Inferior parietal cortex (tissue), 1 donor: Measurements from ENCODE around the gene BCAR3.
A peak's percentile ranks its signal among the peaks of the same experiment; 100 is the strongest.

Experiments used
- DNase-seq: peaks from one replicate; pipeline ENCODE4 v3.0.0-alpha.2; 2016; ENCODE audit errors: extremely low spot score

The BCAR3 gene

GRCh38 chr1:93616221-93616995, 65.2 kb downstream of the BCAR3 start:
- DNase-seq, result no peak

GRCh38 chr1:93615582-93616150, 66.0 kb downstream of the BCAR3 start:
- no peak for DNase-seq

GRCh38 chr1:93614986-93615581, 66.6 kb downstream of the BCAR3 start:
- DNase-seq, result no peak

DNA sequence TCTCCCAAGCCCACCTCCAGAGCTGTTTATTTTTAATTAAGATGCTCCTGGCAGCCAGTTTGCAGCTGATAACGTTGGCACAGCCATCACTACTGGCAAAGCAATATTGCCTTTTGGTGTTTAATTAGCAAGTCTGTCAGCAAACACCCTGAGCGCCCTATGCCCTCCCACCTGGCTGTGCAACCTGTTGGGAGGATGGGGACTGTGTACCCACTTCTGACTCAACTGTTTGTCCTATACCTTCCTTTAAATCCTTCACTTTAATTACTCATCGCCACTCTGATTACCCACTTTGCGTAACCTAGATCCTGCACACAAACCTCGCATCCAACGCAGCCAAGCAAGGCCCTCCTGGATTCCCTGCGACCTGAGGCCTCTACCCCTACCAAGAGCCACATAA, 67.1 kb downstream of the BCAR3 start:
- DNase-seq, result no peak

- DNase-seq, result no peak
Observed at GRCh38 chr1:93613898-93614297, 67.7 kb downstream of the BCAR3 start.

- no peak for DNase-seq
Observed at GRCh38 chr1:93612510-93612909, 69.1 kb downstream of the BCAR3 start.

DNA sequence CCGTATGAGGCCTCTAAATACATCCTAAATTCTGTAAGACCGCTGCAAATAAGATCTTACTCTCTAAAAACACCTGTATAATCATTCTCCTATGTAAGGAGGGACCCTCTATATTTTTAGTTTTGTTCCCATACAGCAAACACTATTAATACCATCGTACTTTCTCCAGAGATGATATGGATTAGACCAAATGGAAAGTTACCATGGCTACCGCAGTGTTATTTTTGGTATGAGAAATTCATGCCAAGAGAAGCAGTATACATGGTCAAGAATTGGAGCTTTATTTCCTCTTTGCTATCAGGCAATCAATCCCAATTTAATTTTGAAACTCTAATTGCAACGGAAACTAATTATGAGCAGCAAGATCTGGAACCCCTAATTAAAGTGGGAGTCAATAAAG, 70.0 kb downstream of the BCAR3 start:
- peak; percentile 51 for DNase-seq

DNA sequence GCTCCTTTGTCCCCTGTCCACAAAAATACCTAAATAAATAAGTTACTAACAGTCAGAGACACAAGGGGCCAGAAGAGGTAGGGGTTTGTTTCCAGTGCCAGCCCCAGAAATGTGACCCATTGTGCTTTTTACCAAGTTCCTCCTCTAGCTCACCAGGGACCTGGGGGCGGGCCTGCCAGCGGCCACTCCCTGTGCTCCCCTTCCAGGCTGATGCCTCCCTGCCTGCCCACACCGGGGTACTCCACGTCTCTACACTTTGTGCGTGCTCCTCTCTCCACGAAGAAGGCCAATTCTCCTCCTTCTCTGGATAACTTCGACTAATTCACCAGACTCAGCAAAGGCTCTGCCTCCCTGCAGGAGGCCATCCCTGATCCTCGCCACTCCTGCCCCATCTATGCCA, 72.1 kb downstream of the BCAR3 start:
- DNase-seq, result no peak

DNA sequence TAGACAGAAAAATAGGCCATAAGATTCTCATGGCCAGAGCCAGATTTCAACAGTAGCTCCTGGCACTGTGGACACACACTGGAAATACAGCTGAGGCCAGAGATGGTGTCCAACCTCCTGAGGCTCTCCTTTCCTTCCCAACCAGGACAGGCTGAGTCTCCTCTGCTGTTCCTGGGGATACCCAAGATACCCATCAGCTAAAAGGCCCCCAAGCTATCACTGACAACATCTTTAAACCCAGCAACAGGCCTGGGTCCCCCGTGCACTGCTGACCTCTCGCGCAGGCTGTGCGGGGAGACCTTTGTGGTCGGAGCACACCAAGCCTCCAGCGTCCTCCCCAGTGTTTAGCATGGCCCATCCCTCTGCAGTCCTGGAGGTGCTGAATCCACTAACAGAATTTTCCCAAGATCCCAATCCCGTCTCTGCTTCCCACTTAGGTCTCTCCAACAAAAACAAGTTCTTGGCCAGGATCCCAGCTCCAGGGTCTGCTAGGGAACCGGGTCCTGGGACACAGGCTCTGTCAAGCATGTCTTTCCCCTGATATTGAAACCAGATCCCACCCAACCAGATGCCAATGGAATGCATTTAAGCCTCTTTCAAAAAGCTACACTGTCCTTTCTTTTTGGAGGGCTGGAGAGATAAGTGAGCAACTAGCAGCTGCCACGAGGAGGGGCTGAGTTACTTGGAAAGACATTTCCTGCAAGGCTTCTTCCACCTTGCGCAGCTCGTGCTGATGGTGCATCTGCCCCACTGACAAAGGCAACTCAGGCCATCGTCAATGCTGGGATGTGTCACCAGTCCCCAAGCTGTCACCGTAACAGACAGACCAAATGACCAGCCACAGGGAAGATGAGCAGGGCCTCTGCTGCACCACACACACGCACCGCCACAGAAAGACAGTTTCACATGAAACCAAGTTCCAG, 73.2 kb downstream of the BCAR3 start:
- DNase-seq, result no peak

GRCh38 chr1:93607814-93608186, 73.8 kb downstream of the BCAR3 start:
- no peak for DNase-seq

GRCh38 chr1:93605812-93606512, 75.7 kb downstream of the BCAR3 start:
- DNase-seq, result peak; percentile 49

DNA sequence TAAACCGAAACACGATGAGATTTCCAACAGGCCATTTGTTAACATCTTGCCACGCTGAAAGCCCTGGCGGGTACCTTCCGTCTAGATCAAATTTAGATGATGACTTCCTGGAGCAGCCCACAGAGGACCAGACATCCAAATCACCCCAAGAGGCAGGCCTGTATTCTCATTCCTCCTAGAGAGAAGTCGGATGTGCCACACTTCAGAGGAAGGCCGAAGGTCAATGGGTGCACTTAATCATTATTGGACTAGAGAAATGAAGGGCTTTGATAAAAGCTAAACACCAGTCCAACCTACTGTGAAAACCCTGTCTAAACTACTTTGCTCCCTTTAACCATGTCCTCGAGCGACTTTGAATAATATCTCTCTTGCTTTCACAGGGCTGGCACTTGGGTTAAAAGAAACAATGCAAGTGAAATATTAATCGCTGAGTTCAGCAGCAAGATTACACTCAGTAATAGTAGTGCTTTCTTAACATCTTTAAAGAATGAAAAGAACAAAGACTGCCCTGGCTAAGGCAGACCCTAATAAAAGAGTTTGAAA, 76.5 kb downstream of the BCAR3 start:
- DNase-seq, result no peak

GRCh38 chr1:93604411-93604810, 77.2 kb downstream of the BCAR3 start:
- DNase-seq, result no peak

- no peak for DNase-seq
Observed at GRCh38 chr1:93603601-93604000, 78.0 kb downstream of the BCAR3 start.

DNA sequence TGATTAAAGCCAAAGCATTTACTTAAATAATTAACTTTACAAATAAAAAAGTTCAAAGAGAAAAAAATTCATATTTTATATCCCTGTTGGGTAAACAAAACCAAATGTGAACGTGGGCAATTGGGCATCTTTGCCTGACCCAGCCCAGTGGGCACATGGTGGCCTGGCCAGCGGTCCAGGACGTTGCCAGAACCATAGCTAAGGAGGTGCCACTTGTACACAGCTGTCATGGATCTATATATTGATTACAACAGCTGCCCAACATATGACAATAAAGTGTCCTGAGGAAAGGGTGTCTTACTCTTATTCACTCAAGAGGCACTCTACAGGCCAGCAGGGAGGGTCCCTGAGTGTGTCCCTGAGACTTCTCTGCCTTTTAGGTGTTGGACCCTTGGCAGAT, 78.5 kb downstream of the BCAR3 start:
- no peak for DNase-seq

DNA sequence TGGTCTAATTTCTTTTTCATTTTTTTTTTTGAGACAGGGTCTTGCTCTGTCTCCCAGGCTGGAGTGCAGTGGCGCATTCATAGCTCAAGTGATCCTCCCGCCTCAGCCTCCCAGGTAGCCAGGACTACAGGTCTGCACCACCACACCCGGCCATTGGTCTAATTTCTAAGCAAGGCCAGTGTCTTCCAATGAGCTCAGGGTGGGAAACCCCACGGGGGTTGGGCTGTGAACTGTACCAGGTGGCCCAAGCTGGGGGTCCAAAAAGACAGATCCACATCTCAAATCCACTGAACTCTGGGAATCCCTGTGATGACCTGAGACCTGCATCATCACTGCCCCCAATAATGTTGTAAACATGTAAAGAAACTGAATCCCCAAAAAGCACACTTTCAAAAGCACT, 79.5 kb downstream of the BCAR3 start:
- DNase-seq, result no peak

- no peak for DNase-seq
Observed at GRCh38 chr1:93601686-93602085, 80.0 kb downstream of the BCAR3 start.

- DNase-seq, result no peak
Observed at GRCh38 chr1:93600663-93601062, 81.0 kb downstream of the BCAR3 start.

GRCh38 chr1:93599479-93599878, 82.2 kb downstream of the BCAR3 start:
- no peak for DNase-seq

DNA sequence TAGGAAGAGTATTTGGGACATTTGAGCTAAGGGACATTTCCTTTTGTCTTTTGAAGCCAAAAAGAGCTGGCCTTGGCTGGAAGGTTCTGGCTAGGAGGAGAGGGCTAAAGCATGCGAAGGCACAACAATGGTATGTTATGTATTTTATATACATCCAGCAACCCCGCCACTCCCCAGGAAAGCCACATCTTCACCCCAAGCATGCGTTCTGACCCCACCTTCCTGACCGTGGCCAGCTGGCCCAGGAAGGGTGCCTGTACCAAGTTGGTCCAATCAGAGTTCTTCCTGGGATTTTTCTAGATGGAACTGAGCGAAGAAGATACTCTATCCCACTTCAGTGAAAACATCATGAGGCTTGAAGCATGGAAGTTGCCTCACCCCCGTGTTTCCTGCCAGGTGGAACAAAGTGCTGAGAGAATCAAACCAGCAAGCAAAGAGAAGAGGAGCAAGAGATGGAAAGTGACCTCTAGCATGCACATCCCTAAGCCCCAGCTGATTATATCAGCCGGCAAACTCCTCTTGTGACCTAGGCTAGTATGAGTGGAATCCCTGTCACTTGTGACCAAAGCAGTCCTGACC, 82.7 kb downstream of the BCAR3 start:
- no peak for DNase-seq

GRCh38 chr1:93598396-93598795, 83.2 kb downstream of the BCAR3 start:
- DNase-seq, result no peak
